ENCODE data around the gene AFP. TPM values are rescaled to one million over a fixed set of nuclear protein-coding genes. Genes with fewer than 3 reads are reported as not detected.

AFP gene
- total RNA-seq, 1 donor from 2014 or later = not detected

DNA sequence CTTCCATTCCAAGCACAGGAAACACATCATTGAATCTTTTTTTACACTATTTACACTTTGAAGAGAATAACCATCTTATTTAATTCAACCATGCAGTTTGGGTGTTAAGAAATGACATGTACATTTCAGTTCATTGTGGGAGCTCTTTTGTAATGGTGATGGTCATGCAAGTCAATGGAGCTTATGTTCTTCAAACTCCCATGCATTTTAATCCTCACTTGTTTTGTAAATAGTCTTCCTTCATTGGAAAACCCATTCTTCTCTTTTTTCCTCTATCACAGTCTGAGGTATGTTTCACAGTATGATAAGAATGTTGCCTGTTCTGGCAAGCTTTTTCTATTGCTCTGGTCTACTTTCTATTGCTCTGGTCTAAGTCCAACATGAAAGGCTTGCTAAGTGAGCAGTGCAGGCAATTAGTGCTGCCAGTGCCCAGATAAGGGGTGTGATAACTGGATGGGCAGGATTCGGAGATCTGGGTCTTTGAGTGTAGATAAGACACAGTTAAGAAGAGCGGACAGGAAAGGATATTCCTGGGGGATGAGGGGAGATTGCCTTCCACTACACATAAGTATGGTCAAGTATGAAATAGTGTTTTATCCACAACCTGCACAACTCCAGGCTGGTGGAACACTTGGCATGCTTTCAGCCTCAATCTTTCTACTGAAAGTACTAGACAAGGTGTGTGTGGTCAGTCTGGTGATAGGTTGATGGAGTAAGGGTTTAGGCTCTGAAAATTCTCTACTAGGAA is 17.1 kb downstream of the AFP start:
- no peak overlapping the region for H3K27ac Mint-ChIP-seq
- H3K9me3 Mint-ChIP-seq = no peaks in the 10 kb centered on the region
- ChIA-PET POLR2A (no interaction called here), CTCF (interaction anchor here (1.0 kb wide), 1 partner anchor 21 kb away, joined by 3 read pairs; no protein-coding TSS in a partner anchor)
- DNase-seq (no peak), ATAC-seq (ENCODE audit: low read depth) (no peak)
- H3K4me1 Mint-ChIP-seq = no peaks in the 10 kb centered on the region
- peaks cover 23% of the 10 kb centered on the region for H3K27me3 Mint-ChIP-seq
- TF ChIP-seq, protein P1, sequence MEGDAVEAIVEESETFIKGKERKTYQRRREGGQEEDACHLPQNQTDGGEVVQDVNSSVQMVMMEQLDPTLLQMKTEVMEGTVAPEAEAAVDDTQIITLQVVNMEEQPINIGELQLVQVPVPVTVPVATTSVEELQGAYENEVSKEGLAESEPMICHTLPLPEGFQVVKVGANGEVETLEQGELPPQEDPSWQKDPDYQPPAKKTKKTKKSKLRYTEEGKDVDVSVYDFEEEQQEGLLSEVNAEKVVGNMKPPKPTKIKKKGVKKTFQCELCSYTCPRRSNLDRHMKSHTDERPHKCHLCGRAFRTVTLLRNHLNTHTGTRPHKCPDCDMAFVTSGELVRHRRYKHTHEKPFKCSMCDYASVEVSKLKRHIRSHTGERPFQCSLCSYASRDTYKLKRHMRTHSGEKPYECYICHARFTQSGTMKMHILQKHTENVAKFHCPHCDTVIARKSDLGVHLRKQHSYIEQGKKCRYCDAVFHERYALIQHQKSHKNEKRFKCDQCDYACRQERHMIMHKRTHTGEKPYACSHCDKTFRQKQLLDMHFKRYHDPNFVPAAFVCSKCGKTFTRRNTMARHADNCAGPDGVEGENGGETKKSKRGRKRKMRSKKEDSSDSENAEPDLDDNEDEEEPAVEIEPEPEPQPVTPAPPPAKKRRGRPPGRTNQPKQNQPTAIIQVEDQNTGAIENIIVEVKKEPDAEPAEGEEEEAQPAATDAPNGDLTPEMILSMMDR (IDR thresholded peaks at IDR 0.05) = no peak
- H3K4me3 Mint-ChIP-seq = no peak overlapping the region
- no peaks in the 10 kb centered on the region for H3K36me3 Mint-ChIP-seq (ENCODE audit: low read depth)
- intact Hi-C loops (cut with micrococcal nuclease) = no loop called here

DNA sequence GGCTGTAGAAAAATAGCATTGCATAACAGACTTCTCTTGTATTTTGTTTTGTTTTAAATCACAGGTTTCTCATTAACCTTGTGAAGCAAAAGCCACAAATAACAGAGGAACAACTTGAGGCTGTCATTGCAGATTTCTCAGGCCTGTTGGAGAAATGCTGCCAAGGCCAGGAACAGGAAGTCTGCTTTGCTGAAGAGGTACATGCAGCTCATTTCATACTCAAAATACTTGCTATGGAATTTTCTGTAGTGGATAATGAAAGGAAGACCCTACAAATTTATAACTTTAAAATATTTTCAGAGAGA is 17.6 kb downstream of the AFP start:
- H3K27ac Mint-ChIP-seq = no peak overlapping the region
- no peaks in the 10 kb centered on the region for H3K4me1 Mint-ChIP-seq
- DNase-seq (no peak), ATAC-seq (ENCODE audit: low read depth) (no peak)
- TF ChIP-seq, protein P1 (IDR thresholded peaks at IDR 0.05) = no peak
- no peak overlapping the region for H3K4me3 Mint-ChIP-seq
- no peaks in the 10 kb centered on the region for H3K36me3 Mint-ChIP-seq (ENCODE audit: low read depth)
- ChIA-PET POLR2A (no interaction called here), CTCF (interaction anchor here (1.0 kb wide), 1 partner anchor 22 kb away, joined by 3 read pairs; no protein-coding TSS in a partner anchor)
- peaks cover 23% of the 10 kb centered on the region for H3K27me3 Mint-ChIP-seq
- H3K9me3 Mint-ChIP-seq = no peaks in the 10 kb centered on the region
- intact Hi-C loops (cut with micrococcal nuclease) = no loop called here

DNA sequence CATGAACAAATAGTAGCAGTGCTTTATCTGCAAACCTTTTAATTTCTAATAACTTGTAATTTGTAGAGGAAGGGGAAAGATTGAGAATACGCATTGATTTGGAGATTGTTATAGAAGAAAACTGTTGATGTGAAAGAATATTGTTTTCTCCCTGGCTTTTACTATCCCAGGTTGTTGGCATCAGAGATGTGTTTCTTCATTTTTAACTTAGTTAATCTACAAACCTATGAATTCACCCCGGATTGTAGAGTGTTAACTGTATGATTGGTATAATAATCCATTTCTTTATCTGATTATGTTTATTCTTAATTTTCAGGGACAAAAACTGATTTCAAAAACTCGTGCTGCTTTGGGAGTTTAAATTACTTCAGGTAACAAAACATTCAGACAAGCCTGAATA is 18.9 kb downstream of the AFP start:
- Mint-ChIP-seq H3K4me1 (no peaks in the 10 kb centered on the region), H3K9me3 (no peaks in the 10 kb centered on the region), H3K36me3 (ENCODE audit: low read depth) (no peaks in the 10 kb centered on the region), H3K27me3 (peaks cover 21% of the 10 kb centered on the region), H3K4me3 (no peak overlapping the region), H3K27ac (no peak overlapping the region)
- ATAC-seq (ENCODE audit: low read depth) (no peak), DNase-seq (no peak)
- intact Hi-C loops (cut with micrococcal nuclease) = no loop called here
- POLR2A ChIA-PET = no interaction called here
- CTCF ChIA-PET = no interaction called here
- TF ChIP-seq, protein P1 (IDR thresholded peaks at IDR 0.05) = no peak

DNA sequence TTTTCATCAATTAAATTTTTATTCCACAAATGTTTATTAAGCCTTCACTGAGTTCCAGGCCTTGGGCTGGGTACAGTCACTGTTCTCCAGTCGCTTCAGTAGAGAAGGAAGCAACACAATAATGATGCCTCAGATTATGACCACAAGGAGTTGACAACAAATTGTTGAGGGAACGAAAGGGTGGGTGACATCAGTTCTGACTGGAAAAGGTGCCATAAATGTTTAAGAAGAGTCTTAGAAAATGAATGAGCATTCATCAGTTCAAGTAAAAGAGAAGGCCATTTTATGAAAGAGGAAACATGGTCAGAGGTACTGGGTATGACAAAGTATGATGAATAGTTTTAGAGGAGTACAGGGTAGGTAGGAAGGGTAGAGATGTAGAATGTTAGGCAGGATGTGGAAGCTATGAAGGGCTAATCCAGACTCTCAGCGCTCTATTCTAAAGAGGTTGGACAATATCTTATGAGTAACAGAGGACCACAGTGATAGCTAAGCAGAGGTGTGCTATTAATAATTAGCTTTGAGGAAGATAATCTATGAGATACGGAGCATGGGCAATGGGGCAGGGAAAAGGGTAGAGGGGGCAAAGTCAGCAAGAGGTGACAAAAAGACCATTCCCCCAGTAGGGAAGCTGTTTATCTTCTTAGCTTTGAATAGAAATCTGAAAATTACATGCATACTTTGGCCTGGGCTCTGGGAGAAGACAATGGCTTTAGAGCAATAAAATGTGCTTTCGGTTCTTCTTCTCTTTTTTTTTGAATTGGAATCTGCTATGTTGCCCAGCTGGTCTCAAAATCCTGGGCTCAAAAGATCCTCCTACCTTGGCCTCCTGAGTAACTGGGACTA is 20.4 kb downstream of the AFP start:
- TF ChIP-seq, protein P1 (IDR thresholded peaks at IDR 0.05) = no peak
- POLR2A ChIA-PET = no interaction called here
- ATAC-seq (ENCODE audit: low read depth) = no peak
- Mint-ChIP-seq H3K9me3 (no peaks in the 10 kb centered on the region), H3K4me3 (no peak overlapping the region), H3K4me1 (no peaks in the 10 kb centered on the region), H3K36me3 (ENCODE audit: low read depth) (no peaks in the 10 kb centered on the region), H3K27ac (no peak overlapping the region), H3K27me3 (peaks cover 14% of the 10 kb centered on the region)
- CTCF ChIA-PET = no interaction called here
- DNase-seq = no peak
- intact Hi-C loops (cut with micrococcal nuclease) = no loop called here
